ENCODE measurements around the gene SPTBN5.

- no peak for TF ChIP-seq SIN3A (IDR thresholded peaks at IDR 0.05; ENCODE audit: borderline replicate concordance, insufficient read depth, low read depth, low read length)
- no peak for TF ChIP-seq REST (IDR thresholded peaks at IDR 0.05; ENCODE audit: insufficient read depth in 1 of 2, low read depth in 2 of 2, low read length in 1 of 2)
- no peak for TF ChIP-seq CTCF (IDR thresholded peaks at IDR 0.05)
- no peak for TF ChIP-seq POLR2AphosphoS5 (IDR thresholded peaks at IDR 0.05; ENCODE audit: low read depth, low read length)
These were observed 57.0 kb downstream of the SPTBN5 start for GRCh38 chr15:41836713-41837454.
